Measurements from ENCODE around the gene IL4.
"Not testable (repeated sequence)": the region's sequence is repeated elsewhere in the genome, so short reads cannot be mapped to it uniquely, and the experiment has no call there.

Gene IL4

GRCh38 chr5:132673939-132674630 lies at the start of gene IL4:
Gene IL4 (plus strand): TSS chr5:132673989. CDS start chr5:132674051, 62 bp downstream.
- DNase-seq, result no peak

- no peak for DNase-seq
Observed at GRCh38 chr5:132627470-132627869, 46.3 kb upstream of the IL4 start.

- DNase-seq, result no peak
Observed at GRCh38 chr5:132628814-132629213, 45.0 kb upstream of the IL4 start.

- DNase-seq, result no peak
Observed at GRCh38 chr5:132629230-132629944, 44.4 kb upstream of the IL4 start.

GRCh38 chr5:132633587-132633986 lies 40.2 kb upstream of the IL4 start:
- not testable (repeated sequence) for DNase-seq

- no peak for DNase-seq
Observed at GRCh38 chr5:132635873-132636272, 37.9 kb upstream of the IL4 start.

GRCh38 chr5:132637241-132637640 lies 36.5 kb upstream of the IL4 start:
- no peak for DNase-seq

- no peak for DNase-seq
Observed at GRCh38 chr5:132639706-132640130, 34.1 kb upstream of the IL4 start.

- no peak for DNase-seq
Observed at GRCh38 chr5:132640613-132641012, 33.2 kb upstream of the IL4 start.

GRCh38 chr5:132641241-132641723 lies 32.5 kb upstream of the IL4 start:
- no peak for DNase-seq

- no peak for DNase-seq
Observed at GRCh38 chr5:132641841-132642240, 31.9 kb upstream of the IL4 start.

GRCh38 chr5:132644177-132644576 lies 29.6 kb upstream of the IL4 start:
- DNase-seq, result no peak

- no peak for DNase-seq
Observed at GRCh38 chr5:132646583-132647266, 27.1 kb upstream of the IL4 start.

GRCh38 chr5:132647473-132647872 lies 26.3 kb upstream of the IL4 start:
- no peak for DNase-seq

- DNase-seq, result no peak
Observed at GRCh38 chr5:132648355-132648754, 25.4 kb upstream of the IL4 start.

- no peak for DNase-seq
Observed at GRCh38 chr5:132651838-132652469, 21.8 kb upstream of the IL4 start.

- DNase-seq, result no peak
Observed at GRCh38 chr5:132653716-132654115, 20.1 kb upstream of the IL4 start.

GRCh38 chr5:132655821-132656773 lies 17.7 kb upstream of the IL4 start:
- DNase-seq, result no peak

- no peak for DNase-seq
Observed at GRCh38 chr5:132656774-132657355, 16.9 kb upstream of the IL4 start.

GRCh38 chr5:132657676-132658380 lies 16.0 kb upstream of the IL4 start, which contains the start of gene IL13:
Gene IL13 (plus strand): TSS chr5:132658173. CDS start chr5:132658187, 14 bp downstream.
- DNase-seq, result no peak
